H54 (cell line): ENCODE measurements around the gene ARID1B.

Experiments
- DNase-seq: peaks from one replicate; pipeline ENCODE4 v3.0.0; 2011; ENCODE audit warnings: low spot score, mixed read lengths; ENCODE audit not compliant: insufficient read length
- FAIRE-seq: peaks from 3 replicates; lab custom pipeline; 2011; peaks lifted over from hg19 to GRCh38; lab: Jason Lieb, UNC
- POLR2A ChIP-seq: IDR thresholded peaks from 2 replicates; pipeline ENCODE4 v1.6.1; 2011; ENCODE audit warnings: low read depth, mild to moderate bottlenecking, low read length

Gene ARID1B

DNA sequence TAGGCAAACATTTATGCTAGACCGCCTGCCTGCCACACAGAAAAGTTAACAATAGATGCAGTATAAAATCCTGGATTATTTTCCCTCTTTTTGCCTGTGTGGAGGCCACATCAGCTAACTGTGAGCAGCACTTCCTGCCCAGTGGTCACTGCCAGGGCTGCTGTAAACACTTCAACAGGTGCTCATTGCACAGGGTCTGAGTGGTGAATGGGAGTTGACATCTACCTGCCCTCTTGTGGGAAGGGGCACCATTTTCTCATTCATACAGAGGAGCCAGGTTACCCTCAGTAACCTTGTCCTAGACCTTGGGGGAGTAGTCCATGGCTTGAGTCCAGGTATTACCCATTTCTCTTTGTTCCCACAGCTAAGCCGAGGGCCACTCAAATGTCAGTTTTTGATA, 310.8 kb downstream of the ARID1B start:
- FAIRE-seq = no peak
- DNase-seq = no peak
- no peak for TF ChIP-seq POLR2A

DNA sequence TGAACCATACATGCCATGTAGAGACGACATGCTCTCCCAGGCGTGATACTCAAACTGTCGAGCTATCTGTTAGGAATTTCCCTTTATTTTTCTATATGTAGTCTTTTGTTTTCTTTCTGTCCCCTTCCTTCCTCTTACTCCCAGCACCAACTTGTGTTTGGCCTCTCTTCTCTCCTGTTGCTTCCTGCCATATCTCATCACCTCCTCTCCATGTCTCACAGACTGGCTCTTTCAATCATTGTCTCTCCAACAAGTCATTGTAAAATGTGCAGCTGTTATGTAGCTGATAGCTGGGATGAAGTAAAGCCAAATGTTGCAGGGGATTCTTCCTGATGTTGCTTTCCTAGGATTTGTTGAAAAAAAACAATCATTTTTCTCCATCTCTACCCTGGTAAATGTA, 311.7 kb downstream of the ARID1B start:
- no peak for TF ChIP-seq POLR2A
- no peak for DNase-seq

DNA sequence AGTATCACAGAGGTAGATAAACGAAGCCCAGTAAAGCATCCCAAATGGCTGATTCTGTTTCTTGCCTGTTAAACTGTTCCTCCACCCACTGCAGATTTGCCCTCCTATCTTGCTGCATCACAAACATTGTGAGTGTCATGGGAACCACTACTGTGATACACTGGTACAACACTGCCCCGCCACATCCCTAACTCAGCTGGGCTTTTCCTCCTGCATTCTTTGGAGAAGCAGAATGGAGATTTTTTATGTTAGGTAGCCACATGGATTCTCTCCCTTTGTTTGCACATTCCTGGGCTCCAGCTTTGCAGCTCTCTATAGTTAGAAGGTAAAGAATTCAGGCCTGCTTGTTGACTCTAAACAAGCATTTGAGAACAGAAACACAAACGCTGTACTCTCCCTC, 312.1 kb downstream of the ARID1B start:
- no peak for TF ChIP-seq POLR2A
- DNase-seq (no peak), FAIRE-seq (no peak)

More for the DNA sequence above, 311.7 kb downstream of the ARID1B start:
- no peak for FAIRE-seq

DNA sequence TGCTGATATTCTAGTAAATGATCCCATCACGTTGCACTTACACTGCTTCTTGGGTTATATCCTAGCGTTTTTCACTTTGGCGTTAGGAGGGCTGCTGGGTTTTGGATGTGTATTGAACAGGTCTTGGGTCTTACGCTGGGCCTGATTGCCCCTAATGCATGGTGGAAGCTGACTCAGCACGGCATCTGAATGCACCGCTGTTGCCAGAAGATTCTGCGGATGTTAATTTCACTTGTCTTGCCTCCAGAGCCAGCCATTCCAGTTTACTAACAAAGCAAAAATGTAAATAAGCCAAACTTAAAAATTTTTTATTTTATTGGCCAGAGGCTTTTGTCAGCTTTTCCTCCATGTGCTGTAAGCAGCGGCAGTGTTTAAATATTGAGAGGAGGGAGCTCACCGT, 312.7 kb downstream of the ARID1B start:
- no peak for TF ChIP-seq POLR2A
- no peak for FAIRE-seq
- DNase-seq = no peak

DNA sequence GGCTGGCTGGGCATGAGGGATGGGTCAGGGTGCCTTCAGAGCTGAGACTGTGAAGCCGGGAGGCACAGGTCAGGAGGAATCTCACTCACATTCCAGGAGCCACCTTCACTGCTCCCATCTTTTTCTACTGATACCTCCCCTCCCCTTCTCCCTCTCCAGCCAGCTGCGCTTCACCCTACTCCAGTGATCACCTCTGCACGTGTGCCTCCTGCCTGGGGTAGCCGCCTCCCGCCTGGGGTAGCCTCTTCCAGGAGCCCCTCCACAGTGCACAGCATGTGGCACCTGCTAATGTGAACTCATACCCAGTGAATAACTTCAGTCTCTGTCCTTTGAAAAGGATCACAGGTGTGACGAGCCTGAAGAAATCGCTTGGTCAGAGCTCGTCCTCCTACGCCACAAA, 313.6 kb downstream of the ARID1B start:
- TF ChIP-seq POLR2A = no peak
- DNase-seq (no peak), FAIRE-seq (no peak)

DNA sequence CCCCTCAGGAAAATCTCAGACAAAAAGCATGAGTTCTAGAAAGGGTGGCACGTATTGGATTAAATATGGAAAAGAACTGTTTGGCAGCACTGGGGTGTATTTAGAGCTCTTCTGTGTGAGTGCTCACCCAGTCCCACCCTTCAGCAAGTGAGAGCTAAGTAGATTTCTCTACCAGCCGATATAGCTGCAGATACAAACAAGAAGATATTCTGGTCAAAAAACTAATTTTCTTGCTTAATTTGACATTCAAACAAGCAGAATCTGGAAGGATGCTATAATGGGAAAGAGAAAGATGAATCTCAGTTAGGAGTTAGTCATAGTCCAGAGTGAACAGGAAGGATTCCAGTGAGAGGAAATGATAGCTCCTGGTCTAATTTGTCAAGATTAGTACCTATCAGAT, 314.1 kb downstream of the ARID1B start:
- TF ChIP-seq POLR2A = no peak
- FAIRE-seq = no peak
- DNase-seq = no peak

DNA sequence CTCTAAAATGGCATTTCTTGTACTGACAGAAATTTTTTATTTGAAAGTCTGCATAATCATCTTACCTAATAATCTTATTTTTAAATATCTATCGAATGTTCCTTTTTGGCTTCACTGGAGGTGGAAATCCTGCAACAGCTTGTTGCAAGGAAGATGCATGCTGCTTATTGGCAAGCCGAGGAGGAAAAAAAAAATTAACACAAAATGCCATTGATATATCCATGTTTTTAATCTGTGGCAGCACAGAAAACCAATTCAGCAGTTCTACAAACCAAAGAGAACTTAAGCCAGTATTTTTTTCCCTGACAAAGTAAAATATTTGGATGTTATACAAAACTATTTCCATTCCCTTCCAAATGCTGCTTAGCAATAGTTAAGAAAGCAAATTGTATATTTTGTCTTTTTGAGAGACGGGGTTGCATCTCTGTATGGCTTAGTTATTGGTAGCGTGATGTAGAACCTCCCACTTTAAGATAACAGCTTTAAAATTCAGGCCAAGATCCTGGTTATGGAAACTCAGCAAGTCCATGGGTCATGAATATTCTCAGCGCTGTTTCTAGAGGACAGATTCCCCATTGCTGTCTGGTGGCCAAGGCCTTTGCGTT, 314.8 kb downstream of the ARID1B start:
- FAIRE-seq (no peak), DNase-seq (no peak)
- TF ChIP-seq POLR2A = no peak

DNA sequence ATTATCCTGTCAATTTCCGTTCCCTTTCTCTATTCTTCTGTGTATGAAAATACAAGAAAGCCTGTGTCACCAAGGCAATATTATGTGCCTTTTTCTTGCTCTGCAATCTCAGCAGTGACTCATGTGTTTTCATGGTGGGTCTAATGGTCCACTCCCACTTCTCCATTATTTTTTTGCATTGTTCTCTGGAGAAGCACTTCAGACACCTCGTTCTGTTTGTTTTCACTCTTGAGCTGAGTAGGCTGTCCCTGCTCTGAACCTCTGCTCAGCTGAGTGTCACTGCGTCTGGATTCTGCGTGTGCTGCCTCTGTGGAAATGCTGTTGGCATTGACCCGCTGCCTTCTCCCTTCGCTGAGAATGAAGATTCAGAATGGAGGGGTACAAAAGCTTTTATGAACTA, 315.6 kb downstream of the ARID1B start:
- FAIRE-seq (no peak), DNase-seq (no peak)
- no peak for TF ChIP-seq POLR2A

DNA sequence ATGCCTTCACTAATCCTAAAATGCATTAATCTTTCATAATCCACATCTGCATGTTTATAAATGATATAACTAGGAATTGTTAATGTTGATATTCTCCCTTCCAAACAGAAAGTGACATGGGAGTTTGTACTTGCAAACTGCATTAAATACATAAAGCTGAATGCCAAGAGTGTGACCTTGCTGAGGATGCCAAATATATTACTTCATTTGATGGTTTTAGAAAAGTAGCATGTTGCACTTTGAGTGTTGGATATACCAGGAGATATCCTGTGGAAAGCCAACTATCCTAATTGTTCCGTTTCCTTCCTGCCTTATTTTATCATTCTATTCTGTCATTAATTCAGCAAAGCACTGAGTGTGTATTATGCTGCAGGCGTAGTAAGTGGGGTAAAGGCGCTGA, 316.4 kb downstream of the ARID1B start:
- DNase-seq = no peak
- FAIRE-seq = no peak
- TF ChIP-seq POLR2A = no peak

DNA sequence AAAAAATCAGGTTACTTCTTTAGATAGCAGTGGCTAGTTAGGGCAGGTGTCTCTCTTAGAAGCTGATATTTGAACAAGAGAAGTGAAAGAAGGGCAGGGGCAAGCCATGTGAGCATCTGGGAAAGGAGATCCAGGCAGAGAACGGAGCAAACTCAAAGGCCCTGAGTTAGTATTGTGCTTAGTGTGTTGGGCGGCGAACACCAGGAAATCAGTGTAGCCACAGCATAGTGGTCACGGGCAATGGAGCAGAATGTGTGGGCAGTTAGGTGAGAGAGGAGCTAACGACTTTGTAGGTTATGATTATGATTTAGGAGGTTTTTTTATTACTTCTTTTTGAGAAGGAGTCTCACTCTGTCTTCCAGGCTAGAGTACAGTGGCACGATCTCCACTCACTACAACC, 316.9 kb downstream of the ARID1B start:
- no peak for DNase-seq
- FAIRE-seq = no peak

DNA sequence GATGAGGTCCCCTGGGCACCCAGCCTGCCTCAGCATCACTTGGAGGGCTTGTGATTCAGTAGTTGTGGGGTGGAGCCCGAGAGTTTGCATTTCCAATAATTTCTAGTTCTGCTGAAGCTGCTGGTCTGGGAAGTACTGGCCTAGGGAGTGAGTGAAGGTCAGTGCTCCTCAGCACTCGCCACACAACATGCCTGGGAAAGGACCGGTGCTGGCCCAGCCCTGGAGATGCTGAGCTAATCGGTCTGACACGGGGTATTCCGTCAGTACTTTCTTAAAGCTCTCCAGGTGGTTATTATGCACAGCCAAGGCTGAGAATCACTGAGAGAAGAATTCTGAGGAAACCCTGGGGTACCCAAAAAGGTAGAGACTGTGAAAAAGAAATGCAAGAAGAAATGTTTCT, 317.9 kb downstream of the ARID1B start:
- TF ChIP-seq POLR2A = no peak
- FAIRE-seq (no peak), DNase-seq (no peak)

More for the DNA sequence above, 316.9 kb downstream of the ARID1B start:
- TF ChIP-seq POLR2A = no peak

DNA sequence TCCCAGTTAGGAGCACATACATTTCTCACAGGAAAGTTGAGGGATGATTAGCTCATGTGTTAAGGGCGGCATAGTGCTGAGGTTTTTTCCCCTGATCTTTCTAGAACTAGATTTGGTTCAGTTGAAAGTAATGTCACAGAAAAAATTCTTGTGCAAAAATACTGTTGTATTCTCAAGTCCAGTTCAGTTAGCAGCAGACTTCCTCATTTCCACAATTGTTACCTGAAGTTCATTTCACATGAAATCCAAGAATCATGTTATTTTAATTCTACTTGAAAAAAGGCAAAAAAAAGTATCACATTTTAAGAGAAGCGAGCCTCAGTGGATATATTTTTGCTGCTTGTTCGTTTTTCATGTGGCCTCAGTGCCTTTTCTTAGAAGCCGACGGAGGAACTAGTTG, 318.4 kb downstream of the ARID1B start:
- no peak for DNase-seq
- FAIRE-seq = no peak
- TF ChIP-seq POLR2A = no peak

DNA sequence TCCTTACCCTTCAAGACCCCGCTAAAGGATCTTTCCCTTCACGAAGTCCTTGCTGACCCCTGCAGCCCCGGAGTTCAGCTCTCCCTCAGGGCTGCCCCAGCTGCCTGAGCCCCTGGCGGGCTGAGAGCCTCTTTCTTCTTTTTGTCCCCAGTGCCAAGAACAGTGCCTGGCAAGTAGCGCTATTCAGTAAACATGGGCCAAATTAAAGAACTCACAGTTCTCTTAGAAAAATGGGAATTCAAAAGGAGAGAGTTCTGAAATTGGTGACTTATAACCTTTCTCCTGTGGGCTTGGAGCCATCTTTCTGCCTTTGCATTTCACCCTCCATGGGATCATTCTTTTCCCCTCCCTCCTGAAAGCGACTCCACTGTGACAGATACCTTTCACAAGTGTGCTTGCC, 318.9 kb downstream of the ARID1B start:
- DNase-seq (no peak), FAIRE-seq (no peak)

DNA sequence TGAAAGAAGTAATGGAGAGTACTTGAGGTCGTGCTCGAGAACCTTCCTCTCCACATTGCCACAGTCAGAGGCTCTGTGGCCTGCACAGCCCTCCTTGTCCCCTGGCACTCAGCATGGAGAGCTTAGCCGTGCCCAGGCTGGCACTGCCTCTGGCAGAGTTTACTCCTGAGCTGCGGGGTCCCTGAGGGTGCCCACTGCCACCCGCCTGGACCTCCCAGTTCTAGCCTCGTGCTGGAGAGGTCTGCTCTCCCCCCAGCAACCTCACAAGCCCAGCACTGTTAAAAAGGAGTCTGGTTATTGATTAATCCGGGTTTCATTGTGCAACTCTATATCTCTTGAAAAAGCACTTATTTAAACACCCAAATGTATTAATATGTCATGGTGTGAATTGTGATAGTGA, 319.3 kb downstream of the ARID1B start:
- DNase-seq (no peak), FAIRE-seq (no peak)
- no peak for TF ChIP-seq POLR2A

More for the DNA sequence above, 318.9 kb downstream of the ARID1B start:
- TF ChIP-seq POLR2A = no peak

DNA sequence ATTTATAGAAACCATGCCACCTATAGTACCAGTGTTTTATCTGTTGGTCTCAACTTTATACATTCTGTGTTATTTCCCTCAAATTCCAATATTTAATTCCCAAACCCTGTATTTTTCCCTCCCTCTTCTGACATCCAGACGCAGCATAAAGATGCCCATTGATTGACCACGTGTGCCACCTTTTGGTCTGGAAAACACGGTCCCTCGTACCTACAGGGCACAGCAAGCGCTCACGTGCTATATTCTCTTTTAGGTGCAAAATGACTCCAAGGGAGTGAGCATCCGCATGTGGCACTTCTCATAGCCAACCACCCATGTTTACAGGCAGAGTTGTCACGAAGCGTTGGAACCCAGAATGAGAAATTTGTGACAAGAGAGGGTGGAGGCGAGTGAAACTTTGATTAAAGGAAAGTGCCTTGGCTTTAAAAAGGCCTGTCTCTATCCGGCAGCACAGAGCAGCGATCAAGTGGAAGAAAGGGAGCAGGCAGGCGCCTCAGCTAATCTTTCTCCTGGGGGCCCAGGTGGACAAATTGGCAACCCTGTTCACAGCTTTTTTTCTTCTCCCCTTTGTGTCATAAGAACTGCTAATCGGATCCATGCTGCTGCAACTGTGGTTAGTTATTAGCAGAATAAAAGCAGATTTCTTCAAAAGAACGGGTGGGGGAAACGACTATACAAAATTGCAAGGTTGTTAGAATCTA, 320.2 kb downstream of the ARID1B start:
- DNase-seq (no peak), FAIRE-seq (no peak)
- no peak for TF ChIP-seq POLR2A
